Neural progenitor cell (in vitro differentiated cells): ENCODE data around the gene LACTBL1. TPM values are rescaled to one million over a fixed set of nuclear protein-coding genes. Genes with fewer than 3 reads are reported as not detected.

Source experiments
- DNase-seq: peaks from one replicate; pipeline ENCODE4 v3.0.0-alpha.2; 2016; ENCODE audit warnings: low spot score
- H2AFZ ChIP-seq: fragments of 200-600 bp; sonication (generic); replicated peaks from 2 replicates; pipeline ENCODE4 v1.6.1; 2016; ENCODE audit warnings: antibody characterized with exemption
- H3F3A ChIP-seq: fragments of 200-600 bp; sonication (generic); 2 replicates; pipeline ENCODE4 v1.6.1; 2016; ENCODE audit warnings: antibody characterized with exemption, low read depth
- H3K27ac ChIP-seq: fragments of 200-600 bp; sonication (generic); 2 replicates; pipeline ENCODE4 v1.5.1; 2016; ENCODE audit warnings: mild to moderate bottlenecking
- H3K27me3 ChIP-seq: fragments of 200-600 bp; sonication (generic); 2 replicates; pipeline ENCODE4 v1.6.1; 2016; ENCODE audit warnings: mild to moderate bottlenecking, moderate library complexity
- H3K36me3 ChIP-seq: fragments of 200-600 bp; sonication (generic); 2 replicates; pipeline ENCODE4 v1.5.1; 2016
- H3K4me1 ChIP-seq: fragments of 200-600 bp; sonication (generic); 2 replicates; pipeline ENCODE4 v1.6.1; 2016; ENCODE audit warnings: mixed run types
- H3K4me2 ChIP-seq: fragments of 200-600 bp; sonication (generic); 2 replicates; pipeline ENCODE4 v1.6.1; 2016
- H3K4me3 ChIP-seq: fragments of 200-600 bp; sonication (generic); 2 replicates; pipeline ENCODE4 v1.5.1; 2016
- H3K79me2 ChIP-seq: fragments of 200-600 bp; sonication (generic); 2 replicates; pipeline ENCODE4 v1.6.1; 2016; ENCODE audit warnings: low read depth
- H3K9ac ChIP-seq: fragments of 200-600 bp; sonication (generic); 2 replicates; pipeline ENCODE4 v1.6.1; 2016
- H3K9me3 ChIP-seq: fragments of 200-600 bp; sonication (generic); 2 replicates; pipeline ENCODE4 v1.5.1; 2016; ENCODE audit warnings: low read depth
- H4K20me1 ChIP-seq: fragments of 200-600 bp; sonication (generic); 2 replicates; pipeline ENCODE4 v1.6.1; 2016; ENCODE audit warnings: low read depth
- H3K27ac Mint-ChIP-seq: 3 replicates; pipeline ENCODE4 v1.8.0; 2021; ENCODE audit warnings: mixed read lengths
- H3K27me3 Mint-ChIP-seq: 2 replicates; pipeline ENCODE4 v1.8.0; 2022; ENCODE audit warnings: low read depth, mild to moderate bottlenecking, inconsistent platforms, moderate library complexity, mixed read lengths; ENCODE audit not compliant: insufficient read depth
- H3K36me3 Mint-ChIP-seq: 3 replicates; pipeline ENCODE4 v1.8.0; 2021; ENCODE audit warnings: mixed read lengths
- H3K4me1 Mint-ChIP-seq: 3 replicates; pipeline ENCODE4 v1.8.0; 2021; ENCODE audit warnings: mixed read lengths
- H3K4me3 Mint-ChIP-seq: 3 replicates; pipeline ENCODE4 v1.8.0; 2021; ENCODE audit warnings: mild to moderate bottlenecking, moderate library complexity, mixed read lengths
- H3K9me3 Mint-ChIP-seq: 3 replicates; pipeline ENCODE4 v1.8.0; 2020; ENCODE audit warnings: mixed read lengths
- EZH2 ChIP-seq: fragments of 200-600 bp; sonication (generic); IDR thresholded peaks from 2 replicates; pipeline ENCODE4 v1.6.1; 2017; ENCODE audit warnings: antibody characterized with exemption, mild to moderate bottlenecking, moderate library complexity
- EZH2phosphoT487 ChIP-seq: fragments of 200-600 bp; sonication (generic); IDR thresholded peaks from 2 replicates; pipeline ENCODE4 v1.6.1; 2017; ENCODE audit warnings: antibody characterized with exemption
- total RNA-seq: library from RNA; depleted of rRNA; stranded (reverse); fragments of >200 nt; gene quantifications from 2 replicates; pipeline ENCODE4 v1.2.3, GENCODE V29; 2015; ENCODE audit warnings: low replicate concordance
- TF ChIP-seq, protein P1 (sequence below): fragments of 200-600 bp; sonication (generic); IDR thresholded peaks from 2 replicates; pipeline ENCODE4 v1.5.1; 2017; ENCODE audit warnings: antibody characterized with exemption, mild to moderate bottlenecking

The LACTBL1 gene
- total RNA-seq, 1 donor from 2014 or later = not detected

DNA sequence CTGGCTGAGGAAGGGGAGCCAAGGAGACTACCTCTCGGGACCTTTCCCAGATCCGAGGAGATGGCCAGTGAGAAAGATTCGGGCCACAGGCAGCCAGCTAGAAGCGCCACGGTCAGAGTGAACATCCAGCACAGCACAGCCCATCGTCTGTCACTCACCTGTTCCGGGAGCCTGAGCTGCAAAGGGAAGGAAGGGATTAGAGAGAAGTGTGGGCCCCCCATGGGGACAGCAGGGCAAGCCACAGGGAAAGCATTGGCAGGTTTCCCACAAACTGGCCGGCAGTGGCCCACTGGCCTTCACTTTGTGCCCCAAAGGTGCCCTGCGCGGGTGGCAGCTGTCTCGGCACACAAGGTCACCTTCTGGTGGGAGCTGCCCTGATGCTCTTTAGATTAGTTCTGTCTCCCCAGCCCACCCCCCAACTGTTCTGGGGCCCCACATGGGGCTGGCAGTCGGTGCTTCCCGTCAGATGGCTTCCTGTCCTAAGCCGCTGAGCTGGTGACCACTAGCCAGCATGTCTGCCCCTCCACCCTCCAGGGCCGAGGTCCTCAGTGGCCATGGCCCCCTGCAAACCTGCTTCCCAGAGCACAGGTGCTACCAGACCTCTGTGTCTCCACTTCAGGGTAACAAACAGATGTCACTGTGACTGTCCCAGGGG, 56.7 kb downstream of the LACTBL1 start:
- Mint-ChIP-seq H3K9me3 (no peaks in the 10 kb centered on the region), H3K27ac (peak overlapping the region; percentile 57), H3K4me1 (peaks cover 42% of the 10 kb centered on the region), H3K36me3 (peaks cover 3% of the 10 kb centered on the region), H3K27me3 (peaks cover 4% of the 10 kb centered on the region), H3K4me3 (no peak overlapping the region)
- Histone ChIP-seq H3K79me2 (no peaks in the 10 kb centered on the region), H4K20me1 (peaks cover 10% of the 10 kb centered on the region), H3K9me3 (no peaks in the 10 kb centered on the region), H3K4me2 (no peak overlapping the region), H3K36me3 (no peaks in the 10 kb centered on the region), H3K4me1 (peaks cover 29% of the 10 kb centered on the region), H3K27ac (no peak overlapping the region), H3K4me3 (no peak overlapping the region), H2AFZ (no peak overlapping the region), H3K9ac (no peak overlapping the region), H3K27me3 (no peaks in the 10 kb centered on the region), H3F3A (no peaks in the 10 kb centered on the region)
- TF ChIP-seq EZH2 (no peak), EZH2phosphoT487 (no peak)
- TF ChIP-seq, protein P1, sequence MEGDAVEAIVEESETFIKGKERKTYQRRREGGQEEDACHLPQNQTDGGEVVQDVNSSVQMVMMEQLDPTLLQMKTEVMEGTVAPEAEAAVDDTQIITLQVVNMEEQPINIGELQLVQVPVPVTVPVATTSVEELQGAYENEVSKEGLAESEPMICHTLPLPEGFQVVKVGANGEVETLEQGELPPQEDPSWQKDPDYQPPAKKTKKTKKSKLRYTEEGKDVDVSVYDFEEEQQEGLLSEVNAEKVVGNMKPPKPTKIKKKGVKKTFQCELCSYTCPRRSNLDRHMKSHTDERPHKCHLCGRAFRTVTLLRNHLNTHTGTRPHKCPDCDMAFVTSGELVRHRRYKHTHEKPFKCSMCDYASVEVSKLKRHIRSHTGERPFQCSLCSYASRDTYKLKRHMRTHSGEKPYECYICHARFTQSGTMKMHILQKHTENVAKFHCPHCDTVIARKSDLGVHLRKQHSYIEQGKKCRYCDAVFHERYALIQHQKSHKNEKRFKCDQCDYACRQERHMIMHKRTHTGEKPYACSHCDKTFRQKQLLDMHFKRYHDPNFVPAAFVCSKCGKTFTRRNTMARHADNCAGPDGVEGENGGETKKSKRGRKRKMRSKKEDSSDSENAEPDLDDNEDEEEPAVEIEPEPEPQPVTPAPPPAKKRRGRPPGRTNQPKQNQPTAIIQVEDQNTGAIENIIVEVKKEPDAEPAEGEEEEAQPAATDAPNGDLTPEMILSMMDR = no peak
- peak; percentile 33 for DNase-seq

DNA sequence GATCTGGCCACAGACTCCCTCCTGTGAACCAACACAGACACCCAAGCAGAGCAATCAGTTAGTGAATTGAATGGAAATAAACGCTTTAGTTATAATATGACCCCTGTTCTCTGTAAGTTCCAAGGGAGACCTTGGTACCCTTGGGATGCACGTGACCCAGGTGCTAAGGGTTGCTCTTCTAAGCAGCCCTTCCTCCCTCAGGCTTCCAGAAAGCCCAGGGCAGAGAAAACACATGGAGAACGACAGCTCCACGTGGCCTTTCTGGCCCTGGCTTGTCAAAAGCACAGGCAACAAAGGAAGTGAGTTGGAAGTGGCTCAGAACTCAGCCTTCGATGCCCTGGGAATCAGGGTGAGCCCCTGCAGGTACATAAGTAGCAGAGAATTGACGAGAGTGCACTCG, 57.4 kb downstream of the LACTBL1 start:
- H3K4me3 ChIP-seq = no peak overlapping the region
- H3K79me2 ChIP-seq = no peaks in the 10 kb centered on the region
- no peak overlapping the region for H3K4me3 Mint-ChIP-seq
- H3K4me1 ChIP-seq = peaks cover 25% of the 10 kb centered on the region
- no peak overlapping the region for H3K9ac ChIP-seq
- DNase-seq = no peak
- peaks cover 3% of the 10 kb centered on the region for H3K36me3 Mint-ChIP-seq
- H3K4me2 ChIP-seq = no peak overlapping the region
- no peak overlapping the region for H2AFZ ChIP-seq
- peaks cover 4% of the 10 kb centered on the region for H3K27me3 Mint-ChIP-seq
- H3K9me3 Mint-ChIP-seq = no peaks in the 10 kb centered on the region
- H3K36me3 ChIP-seq = no peaks in the 10 kb centered on the region
- H3K27ac ChIP-seq = no peak overlapping the region
- H3K4me1 Mint-ChIP-seq = peaks cover 35% of the 10 kb centered on the region
- H3K27me3 ChIP-seq = no peaks in the 10 kb centered on the region
- peaks cover 10% of the 10 kb centered on the region for H4K20me1 ChIP-seq
- TF ChIP-seq, protein P1 = no peak
- TF ChIP-seq EZH2 (no peak), EZH2phosphoT487 (no peak)
- peak overlapping the region; percentile 82 for H3K27ac Mint-ChIP-seq
- no peaks in the 10 kb centered on the region for H3K9me3 ChIP-seq
- no peaks in the 10 kb centered on the region for H3F3A ChIP-seq

DNA sequence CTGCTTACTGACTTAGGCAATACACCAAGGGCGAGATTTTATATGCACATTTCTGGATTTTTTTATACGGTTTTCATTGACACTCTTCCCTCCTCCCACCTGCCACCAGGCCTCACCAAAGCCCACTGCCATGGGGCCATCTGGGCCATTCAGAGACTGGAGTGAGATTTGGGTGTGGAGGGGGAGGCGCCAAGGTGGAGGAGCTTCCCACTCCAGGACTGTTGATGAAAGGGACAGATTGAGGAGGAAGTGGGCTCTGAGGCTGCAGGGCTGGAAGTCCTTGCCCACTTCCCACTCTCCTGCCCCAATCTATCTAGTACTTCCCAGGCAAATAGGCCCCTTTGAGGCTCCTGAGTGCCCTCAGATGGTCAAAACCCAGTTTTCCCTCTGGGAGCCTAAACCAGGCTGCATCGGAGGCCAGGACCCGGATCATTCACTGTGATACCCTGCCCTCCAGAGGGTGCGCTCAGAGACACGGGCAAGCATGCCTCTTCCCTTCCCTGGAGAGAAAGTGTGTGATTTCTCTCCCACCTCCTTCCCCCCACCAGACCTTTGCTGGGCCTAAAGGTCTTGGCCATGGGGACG, 57.9 kb downstream of the LACTBL1 start:
- Mint-ChIP-seq H3K36me3 (peaks cover 3% of the 10 kb centered on the region), H3K27ac (peak overlapping the region; percentile 82), H3K4me3 (no peak overlapping the region), H3K4me1 (peaks cover 30% of the 10 kb centered on the region), H3K9me3 (no peaks in the 10 kb centered on the region), H3K27me3 (peaks cover 4% of the 10 kb centered on the region)
- Histone ChIP-seq H4K20me1 (peaks cover 10% of the 10 kb centered on the region), H3K4me1 (peaks cover 20% of the 10 kb centered on the region), H3K27me3 (no peaks in the 10 kb centered on the region), H3K4me2 (no peak overlapping the region), H3K27ac (no peak overlapping the region), H3K36me3 (no peaks in the 10 kb centered on the region), H3K9me3 (no peaks in the 10 kb centered on the region), H3K79me2 (no peaks in the 10 kb centered on the region), H3K9ac (no peak overlapping the region), H2AFZ (no peak overlapping the region), H3K4me3 (no peak overlapping the region), H3F3A (no peaks in the 10 kb centered on the region)
- DNase-seq = peak; percentile 26
- TF ChIP-seq EZH2phosphoT487 (no peak), EZH2 (no peak)
- TF ChIP-seq, protein P1 = peak; percentile 22
